ENCODE data around the gene PPP2CA. TPM values are rescaled to one million over a fixed set of nuclear protein-coding genes. Genes with fewer than 3 reads are reported as not detected.
"Not testable (repeated sequence)": the region's sequence is repeated elsewhere in the genome, so short reads cannot be mapped to it uniquely, and the experiment has no call there.

PPP2CA gene
- total RNA-seq, 1 experiment from 2014 or later, result 72.2 TPM

DNA sequence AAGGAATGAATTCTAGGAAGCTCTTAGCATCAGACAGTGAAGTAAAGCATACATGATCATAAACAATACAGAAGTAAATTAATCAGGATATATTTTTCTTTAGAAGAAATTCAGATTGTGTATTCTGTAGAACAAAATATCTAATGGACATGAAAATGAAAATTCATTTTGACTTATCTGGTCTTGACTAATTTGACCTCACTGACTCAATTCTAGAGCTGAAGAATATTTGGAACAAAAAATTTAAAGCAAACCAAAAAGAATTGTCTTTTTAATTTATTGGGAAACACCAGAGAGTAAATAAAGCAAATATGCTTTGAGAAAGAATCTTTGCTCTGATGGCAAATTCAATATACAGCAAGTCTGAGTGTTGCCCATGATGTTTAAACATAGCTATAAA, 2.8 kb upstream of the PPP2CA start:
- Histone ChIP-seq H3K4me3 (ENCODE audit: low read length) (no peak overlapping the region), H2AFZ (ENCODE audit: low read length) (no peak overlapping the region), H4K20me1 (ENCODE audit: insufficient read depth, low read depth, low read length) (peaks cover 17% of the 10 kb centered on the region), H3K27me3 (ENCODE audit: low read length) (no peaks in the 10 kb centered on the region), H3K36me3 (ENCODE audit: insufficient read depth, low read length) (peaks cover 13% of the 10 kb centered on the region), H3K9ac (ENCODE audit: low read length) (no peak overlapping the region), H3K4me1 (ENCODE audit: low read length) (peaks cover 19% of the 10 kb centered on the region), H3K79me2 (ENCODE audit: low read length) (peaks cover 23% of the 10 kb centered on the region), H3K9me2 (replicated peaks; ENCODE audit: insufficient read depth, low read length) (no peaks in the 10 kb centered on the region), H3K9me3 (ENCODE audit: low read length) (no peaks in the 10 kb centered on the region), H3K4me2 (ENCODE audit: low read depth, low read length, poor library complexity, severe bottlenecking) (no peak overlapping the region), H3K27ac (ENCODE audit: low read length) (no peak overlapping the region)
- DNase-seq, result no peak

DNA sequence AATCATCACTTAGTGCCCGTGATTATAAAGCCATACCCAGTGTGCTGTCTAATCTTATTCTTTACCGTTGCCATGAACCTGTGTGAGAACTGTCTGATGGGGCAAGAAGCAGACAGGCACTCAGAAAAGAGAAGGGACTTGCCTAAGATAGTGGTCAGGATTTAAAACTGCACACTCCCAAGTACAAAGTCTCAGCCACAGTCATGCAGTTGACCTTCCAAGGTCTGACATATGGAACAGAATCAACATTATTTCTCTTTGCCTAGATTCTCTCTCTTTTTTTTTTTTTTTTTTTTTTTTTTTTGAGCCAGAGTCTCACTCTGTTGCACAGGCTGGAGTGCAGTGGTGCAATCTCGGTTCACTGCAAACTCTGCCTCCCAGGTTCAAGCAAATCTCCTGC, 1.9 kb upstream of the PPP2CA start:
- H3K27me3 ChIP-seq (ENCODE audit: low read length), result no peaks in the 10 kb centered on the region
- H3K79me2 ChIP-seq (ENCODE audit: low read length), result peaks cover 31% of the 10 kb centered on the region
- H3K27ac ChIP-seq (ENCODE audit: low read length), result no peak overlapping the region
- H3K9me3 ChIP-seq (ENCODE audit: low read length), result no peaks in the 10 kb centered on the region
- no peak overlapping the region for H3K4me3 ChIP-seq (ENCODE audit: low read length)
- no peaks in the 10 kb centered on the region for H3K9me2 ChIP-seq (replicated peaks; ENCODE audit: insufficient read depth, low read length)
- H3K36me3 ChIP-seq (ENCODE audit: insufficient read depth, low read length), result peaks cover 21% of the 10 kb centered on the region
- peaks cover 24% of the 10 kb centered on the region for H4K20me1 ChIP-seq (ENCODE audit: insufficient read depth, low read depth, low read length)
- H3K4me1 ChIP-seq (ENCODE audit: low read length), result peaks cover 27% of the 10 kb centered on the region
- H3K4me2 ChIP-seq (ENCODE audit: low read depth, low read length, poor library complexity, severe bottlenecking), result peak overlapping the region; percentile 89
- H2AFZ ChIP-seq (ENCODE audit: low read length), result no peak overlapping the region
- no peak overlapping the region for H3K9ac ChIP-seq (ENCODE audit: low read length)
- DNase-seq, result no peak

DNA sequence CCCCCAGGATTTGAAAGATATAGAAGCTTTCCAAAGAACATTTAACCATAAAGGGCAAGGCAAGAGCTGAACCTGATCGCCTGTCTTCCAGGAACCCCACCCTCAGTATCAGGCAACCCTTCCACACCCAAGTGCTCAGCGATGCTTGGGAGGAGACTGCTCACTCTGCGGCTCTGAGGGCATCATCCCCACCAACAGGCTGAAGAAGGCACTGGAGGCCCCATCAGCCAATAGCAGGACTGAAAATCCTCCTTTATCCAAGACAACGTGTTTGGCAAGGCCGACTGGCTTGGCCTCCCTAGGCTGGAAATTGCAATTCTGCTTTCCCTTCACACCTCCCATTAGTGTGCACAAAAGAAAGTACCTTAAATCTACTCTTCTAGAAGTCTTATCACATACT, 1.4 kb upstream of the PPP2CA start:
- Histone ChIP-seq H3K9me2 (replicated peaks; ENCODE audit: insufficient read depth, low read length) (no peaks in the 10 kb centered on the region), H3K4me2 (ENCODE audit: low read depth, low read length, poor library complexity, severe bottlenecking) (peak overlapping the region; percentile 89), H3K79me2 (ENCODE audit: low read length) (peaks cover 36% of the 10 kb centered on the region), H2AFZ (ENCODE audit: low read length) (no peak overlapping the region), H3K9ac (ENCODE audit: low read length) (peak overlapping the region; percentile 97), H3K9me3 (ENCODE audit: low read length) (no peaks in the 10 kb centered on the region), H3K4me1 (ENCODE audit: low read length) (peaks cover 33% of the 10 kb centered on the region), H3K27ac (ENCODE audit: low read length) (no peak overlapping the region), H4K20me1 (ENCODE audit: insufficient read depth, low read depth, low read length) (peaks cover 30% of the 10 kb centered on the region), H3K27me3 (ENCODE audit: low read length) (no peaks in the 10 kb centered on the region), H3K4me3 (ENCODE audit: low read length) (peak overlapping the region; percentile 80), H3K36me3 (ENCODE audit: insufficient read depth, low read length) (peaks cover 26% of the 10 kb centered on the region)
- no peak for DNase-seq

DNA sequence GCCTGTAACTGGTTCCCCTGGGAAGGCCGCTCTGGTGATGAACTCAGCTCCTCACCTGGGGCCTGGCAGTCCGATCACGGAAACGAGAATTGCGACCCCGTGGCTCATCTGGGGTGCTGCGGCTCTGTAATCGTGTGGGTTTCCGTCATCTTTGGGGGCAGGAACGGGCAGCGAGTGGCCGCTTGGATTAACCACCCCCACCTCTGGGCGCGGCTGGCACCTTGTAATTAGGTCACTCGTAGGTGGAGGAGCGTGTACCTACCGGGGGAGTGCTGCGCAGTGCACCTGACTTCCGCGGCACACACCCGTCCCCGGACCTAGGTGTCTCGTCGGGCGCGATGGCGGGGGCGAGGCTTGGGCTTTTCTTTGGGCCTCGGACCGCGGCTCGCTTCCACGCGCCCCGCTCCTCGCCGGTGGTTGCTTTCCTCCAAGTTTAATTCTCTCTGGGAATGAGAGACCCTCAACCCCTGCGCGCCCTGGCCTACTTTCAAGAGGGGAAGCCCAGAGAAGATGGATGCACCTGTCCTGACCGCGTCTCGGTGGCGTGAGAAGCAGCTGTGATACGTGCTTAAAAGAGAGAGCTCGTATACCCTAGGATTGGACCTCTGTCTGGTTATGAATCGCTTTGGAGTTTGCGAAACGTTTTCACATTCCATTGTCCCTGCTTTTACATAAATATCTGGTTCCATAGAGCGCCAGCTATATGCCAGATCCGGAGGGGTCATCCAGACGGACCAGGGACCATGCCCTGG, 744 bp upstream of the PPP2CA start:
- H3K36me3 ChIP-seq (ENCODE audit: insufficient read depth, low read length), result peaks cover 28% of the 10 kb centered on the region
- peak overlapping the region; percentile 80 for H3K4me3 ChIP-seq (ENCODE audit: low read length)
- no peaks in the 10 kb centered on the region for H3K27me3 ChIP-seq (ENCODE audit: low read length)
- H3K4me2 ChIP-seq (ENCODE audit: low read depth, low read length, poor library complexity, severe bottlenecking), result peak overlapping the region; percentile 89
- peak overlapping the region; percentile 97 for H3K9ac ChIP-seq (ENCODE audit: low read length)
- H3K9me2 ChIP-seq (replicated peaks; ENCODE audit: insufficient read depth, low read length), result no peaks in the 10 kb centered on the region
- H2AFZ ChIP-seq (ENCODE audit: low read length), result peak overlapping the region; percentile 98
- peaks cover 34% of the 10 kb centered on the region for H4K20me1 ChIP-seq (ENCODE audit: insufficient read depth, low read depth, low read length)
- H3K27ac ChIP-seq (ENCODE audit: low read length), result peak overlapping the region; percentile 54
- H3K79me2 ChIP-seq (ENCODE audit: low read length), result peaks cover 43% of the 10 kb centered on the region
- H3K9me3 ChIP-seq (ENCODE audit: low read length), result no peaks in the 10 kb centered on the region
- peaks cover 37% of the 10 kb centered on the region for H3K4me1 ChIP-seq (ENCODE audit: low read length)
- no peak for DNase-seq

DNA sequence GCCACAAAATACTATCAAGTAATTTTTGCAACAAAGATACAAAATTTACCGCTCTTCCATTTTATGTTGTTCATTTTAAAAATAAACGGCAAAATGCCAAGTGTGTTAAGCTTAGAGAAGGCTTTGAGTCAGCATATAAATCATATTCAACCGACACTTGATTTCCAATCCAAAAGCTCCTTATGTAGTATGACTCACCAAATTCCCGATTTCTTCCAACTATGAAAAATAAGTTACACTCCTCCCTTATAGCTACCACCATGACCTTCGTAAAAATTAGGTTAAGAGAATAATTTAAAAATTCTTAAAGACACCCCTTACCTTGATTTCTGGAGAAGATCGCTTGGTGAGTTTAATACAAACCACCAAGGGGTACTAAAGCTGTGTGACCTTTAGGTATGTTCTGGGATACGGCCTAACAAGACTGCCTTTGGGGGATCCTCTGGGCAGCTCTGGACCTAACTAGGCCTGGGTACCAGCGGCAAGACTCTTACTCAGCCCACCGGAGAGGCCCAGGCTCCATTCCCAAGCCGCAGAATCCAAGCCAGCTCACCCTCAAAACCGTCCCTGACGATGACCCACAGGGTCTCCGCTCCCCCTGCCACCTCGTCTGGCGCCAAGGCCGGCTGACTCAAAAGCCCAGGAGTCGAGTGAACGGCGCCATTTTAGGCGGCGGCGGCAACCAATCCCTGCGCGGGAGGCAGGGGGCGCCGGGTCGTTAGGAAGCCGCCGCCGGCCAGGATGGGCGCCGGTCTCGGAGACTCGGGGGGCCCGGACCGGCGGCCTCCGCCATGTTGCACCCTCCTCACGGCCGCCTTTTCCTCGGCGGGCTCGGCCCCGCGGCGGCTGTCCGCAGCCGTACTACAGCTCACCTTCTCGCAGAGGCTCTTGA, 739 bp downstream of the PPP2CA start:
- peak overlapping the region; percentile 80 for H3K4me3 ChIP-seq (ENCODE audit: low read length)

DNA sequence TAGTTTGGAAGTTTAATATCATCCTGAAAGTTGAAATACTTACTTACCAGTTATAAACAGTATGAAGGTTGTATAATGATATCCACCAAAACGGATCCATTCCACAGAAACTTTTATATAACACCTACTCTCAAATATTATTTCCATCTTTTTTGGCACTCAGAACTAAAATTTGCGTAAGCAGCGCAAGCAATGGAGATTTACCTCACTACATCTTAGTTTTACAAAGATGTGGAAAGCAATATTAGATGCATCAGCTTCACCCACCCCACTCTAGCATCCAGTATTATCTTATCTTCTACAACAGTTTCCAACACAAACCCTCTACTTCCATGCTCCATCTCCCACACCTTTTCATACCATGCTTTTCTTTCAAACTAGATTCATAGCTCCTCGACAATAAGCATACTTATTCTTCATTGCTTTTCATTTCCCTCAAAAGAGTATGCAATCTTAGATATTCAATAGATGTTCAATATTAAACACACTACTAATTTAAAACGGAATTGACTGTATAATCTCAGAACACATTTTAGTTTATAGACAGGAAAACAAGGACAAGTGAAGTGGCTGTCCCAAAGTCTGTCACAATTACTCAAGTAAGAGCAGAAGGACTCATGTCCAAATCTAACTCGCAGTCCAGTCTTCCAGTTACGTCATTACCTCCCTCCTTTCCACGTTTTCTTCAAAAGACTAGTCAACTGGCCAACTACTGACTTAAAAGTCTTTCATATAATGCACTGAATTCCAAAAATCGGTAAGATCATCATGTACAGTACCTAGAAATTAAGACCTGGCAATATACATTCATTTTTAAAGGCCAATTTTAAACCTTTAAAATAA, 2.2 kb downstream of the PPP2CA start:
- Histone ChIP-seq H4K20me1 (ENCODE audit: insufficient read depth, low read depth, low read length) (peaks cover 48% of the 10 kb centered on the region), H3K4me3 (ENCODE audit: low read length) (peak overlapping the region; percentile 80)

More for the DNA sequence above, 739 bp downstream of the PPP2CA start:
- Histone ChIP-seq H3K4me1 (ENCODE audit: low read length) (peaks cover 37% of the 10 kb centered on the region), H3K27ac (ENCODE audit: low read length) (peak overlapping the region; percentile 82), H3K79me2 (ENCODE audit: low read length) (peaks cover 58% of the 10 kb centered on the region), H3K9ac (ENCODE audit: low read length) (peak overlapping the region; percentile 97), H3K27me3 (ENCODE audit: low read length) (no peaks in the 10 kb centered on the region), H4K20me1 (ENCODE audit: insufficient read depth, low read depth, low read length) (peaks cover 44% of the 10 kb centered on the region), H2AFZ (ENCODE audit: low read length) (0 out of 2 replicates have a peak overlapping the region, but pooled peaks have one; percentile 27), H3K9me3 (ENCODE audit: low read length) (no peaks in the 10 kb centered on the region), H3K4me2 (ENCODE audit: low read depth, low read length, poor library complexity, severe bottlenecking) (peak overlapping the region; percentile 88), H3K9me2 (replicated peaks; ENCODE audit: insufficient read depth, low read length) (no peaks in the 10 kb centered on the region), H3K36me3 (ENCODE audit: insufficient read depth, low read length) (peaks cover 37% of the 10 kb centered on the region)
- peak; percentile 85 for DNase-seq

DNA sequence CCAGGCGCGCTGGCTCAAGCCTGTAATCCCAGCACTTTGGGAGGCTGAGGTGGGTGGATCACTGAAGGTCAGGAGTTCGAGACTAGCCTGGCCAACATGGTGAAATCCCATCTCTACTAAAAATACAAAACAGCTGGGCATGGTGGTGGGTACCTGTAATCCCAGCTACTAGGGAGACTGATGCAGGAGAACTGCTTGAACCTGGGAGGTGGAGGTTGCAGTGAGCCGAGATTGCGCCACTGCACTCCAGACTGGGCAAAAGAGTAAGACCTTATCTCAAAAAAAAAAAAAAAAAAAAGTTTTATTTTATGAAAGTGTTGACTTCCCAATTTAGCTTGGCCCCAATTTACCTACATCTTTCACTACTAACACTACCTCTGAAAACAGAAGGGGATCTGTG, 4.2 kb downstream of the PPP2CA start:
- Histone ChIP-seq H3K79me2 (ENCODE audit: low read length) (peaks cover 92% of the 10 kb centered on the region), H3K4me1 (ENCODE audit: low read length) (peaks cover 32% of the 10 kb centered on the region), H3K36me3 (ENCODE audit: insufficient read depth, low read length) (peaks cover 57% of the 10 kb centered on the region), H4K20me1 (ENCODE audit: insufficient read depth, low read depth, low read length) (peaks cover 54% of the 10 kb centered on the region), H3K27ac (ENCODE audit: low read length) (0 out of 2 replicates have a peak overlapping the region, but pooled peaks have one; percentile 10)
- not testable (repeated sequence) for H3K9me3 ChIP-seq (ENCODE audit: low read length); H3K9ac ChIP-seq (ENCODE audit: low read length); H3K27me3 ChIP-seq (ENCODE audit: low read length); DNase-seq; H3K4me3 ChIP-seq (ENCODE audit: low read length); H3K9me2 ChIP-seq (replicated peaks; ENCODE audit: insufficient read depth, low read length); H3K4me2 ChIP-seq (ENCODE audit: low read depth, low read length, poor library complexity, severe bottlenecking); H2AFZ ChIP-seq (ENCODE audit: low read length)

More for the DNA sequence above, 2.2 kb downstream of the PPP2CA start:
- Histone ChIP-seq H3K27ac (ENCODE audit: low read length) (no peak overlapping the region), H3K4me1 (ENCODE audit: low read length) (peaks cover 37% of the 10 kb centered on the region), H3K79me2 (ENCODE audit: low read length) (peaks cover 73% of the 10 kb centered on the region), H3K9me3 (ENCODE audit: low read length) (no peaks in the 10 kb centered on the region), H3K36me3 (ENCODE audit: insufficient read depth, low read length) (peaks cover 43% of the 10 kb centered on the region), H3K9me2 (replicated peaks; ENCODE audit: insufficient read depth, low read length) (no peaks in the 10 kb centered on the region), H2AFZ (ENCODE audit: low read length) (no peak overlapping the region), H3K9ac (ENCODE audit: low read length) (peak overlapping the region; percentile 97), H3K27me3 (ENCODE audit: low read length) (no peaks in the 10 kb centered on the region), H3K4me2 (ENCODE audit: low read depth, low read length, poor library complexity, severe bottlenecking) (peak overlapping the region; percentile 88)
- no peak for DNase-seq
